Measurements from ENCODE around the gene ARMC3.

DNA sequence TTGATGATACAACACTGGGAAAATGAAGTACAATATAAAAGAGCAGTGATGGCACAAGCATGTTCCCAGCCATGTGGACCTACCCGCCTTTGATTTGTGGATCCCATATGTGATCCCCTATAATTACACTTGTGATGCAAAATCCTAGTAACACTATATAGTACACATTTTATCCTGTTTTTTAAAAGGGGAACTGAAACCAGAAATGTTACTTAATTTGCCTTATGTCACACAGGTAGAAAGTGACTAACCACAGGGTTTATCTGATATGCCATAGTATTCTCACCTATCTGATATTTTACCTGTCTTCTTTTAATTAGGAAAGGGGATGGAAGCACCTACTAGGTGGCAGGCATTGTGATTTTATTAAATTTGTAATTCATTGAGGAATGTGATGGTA, 35.0 kb downstream of the ARMC3 start:
- TF ChIP-seq, protein P1, sequence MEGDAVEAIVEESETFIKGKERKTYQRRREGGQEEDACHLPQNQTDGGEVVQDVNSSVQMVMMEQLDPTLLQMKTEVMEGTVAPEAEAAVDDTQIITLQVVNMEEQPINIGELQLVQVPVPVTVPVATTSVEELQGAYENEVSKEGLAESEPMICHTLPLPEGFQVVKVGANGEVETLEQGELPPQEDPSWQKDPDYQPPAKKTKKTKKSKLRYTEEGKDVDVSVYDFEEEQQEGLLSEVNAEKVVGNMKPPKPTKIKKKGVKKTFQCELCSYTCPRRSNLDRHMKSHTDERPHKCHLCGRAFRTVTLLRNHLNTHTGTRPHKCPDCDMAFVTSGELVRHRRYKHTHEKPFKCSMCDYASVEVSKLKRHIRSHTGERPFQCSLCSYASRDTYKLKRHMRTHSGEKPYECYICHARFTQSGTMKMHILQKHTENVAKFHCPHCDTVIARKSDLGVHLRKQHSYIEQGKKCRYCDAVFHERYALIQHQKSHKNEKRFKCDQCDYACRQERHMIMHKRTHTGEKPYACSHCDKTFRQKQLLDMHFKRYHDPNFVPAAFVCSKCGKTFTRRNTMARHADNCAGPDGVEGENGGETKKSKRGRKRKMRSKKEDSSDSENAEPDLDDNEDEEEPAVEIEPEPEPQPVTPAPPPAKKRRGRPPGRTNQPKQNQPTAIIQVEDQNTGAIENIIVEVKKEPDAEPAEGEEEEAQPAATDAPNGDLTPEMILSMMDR (IDR thresholded peaks at IDR 0.05) = no peak
- TF ChIP-seq POLR2A (IDR thresholded peaks at IDR 0.05) = no peak
